Fibroblast of pulmonary artery (primary cell): ENCODE data around the gene CEACAM16.

Source experiments
- DNase-seq: peaks from one replicate; pipeline ENCODE4 v3.0.0-alpha.2; 2010; ENCODE audit warnings: low read depth
- H3K4me3 ChIP-seq: replicated peaks from 2 replicates; pipeline ENCODE4 v1.5.1; 2011; ENCODE audit warnings: low read depth, mild to moderate bottlenecking, control low read depth, low read length, moderate library complexity
- TF ChIP-seq, protein P1 (sequence below): IDR thresholded peaks from 2 replicates; pipeline ENCODE4 v1.5.1; 2011; ENCODE audit warnings: mild to moderate bottlenecking, control low read depth, low read length, inconsistent platforms; ENCODE audit errors: missing control alignments

Gene CEACAM16

GRCh38 chr19:44746616-44746945 lies 47.6 kb downstream of the CEACAM16 start:
- TF ChIP-seq, protein P1, sequence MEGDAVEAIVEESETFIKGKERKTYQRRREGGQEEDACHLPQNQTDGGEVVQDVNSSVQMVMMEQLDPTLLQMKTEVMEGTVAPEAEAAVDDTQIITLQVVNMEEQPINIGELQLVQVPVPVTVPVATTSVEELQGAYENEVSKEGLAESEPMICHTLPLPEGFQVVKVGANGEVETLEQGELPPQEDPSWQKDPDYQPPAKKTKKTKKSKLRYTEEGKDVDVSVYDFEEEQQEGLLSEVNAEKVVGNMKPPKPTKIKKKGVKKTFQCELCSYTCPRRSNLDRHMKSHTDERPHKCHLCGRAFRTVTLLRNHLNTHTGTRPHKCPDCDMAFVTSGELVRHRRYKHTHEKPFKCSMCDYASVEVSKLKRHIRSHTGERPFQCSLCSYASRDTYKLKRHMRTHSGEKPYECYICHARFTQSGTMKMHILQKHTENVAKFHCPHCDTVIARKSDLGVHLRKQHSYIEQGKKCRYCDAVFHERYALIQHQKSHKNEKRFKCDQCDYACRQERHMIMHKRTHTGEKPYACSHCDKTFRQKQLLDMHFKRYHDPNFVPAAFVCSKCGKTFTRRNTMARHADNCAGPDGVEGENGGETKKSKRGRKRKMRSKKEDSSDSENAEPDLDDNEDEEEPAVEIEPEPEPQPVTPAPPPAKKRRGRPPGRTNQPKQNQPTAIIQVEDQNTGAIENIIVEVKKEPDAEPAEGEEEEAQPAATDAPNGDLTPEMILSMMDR = no peak
- no peak for DNase-seq

GRCh38 chr19:44746946-44747738 lies 48.2 kb downstream of the CEACAM16 start:
- H3K4me3 ChIP-seq = peak overlapping the region; percentile 46
- peak; percentile 97 for DNase-seq
- TF ChIP-seq, protein P1 = no peak

More at GRCh38 chr19:44746616-44746945, 47.6 kb downstream of the CEACAM16 start:
- no peak overlapping the region for H3K4me3 ChIP-seq

DNA sequence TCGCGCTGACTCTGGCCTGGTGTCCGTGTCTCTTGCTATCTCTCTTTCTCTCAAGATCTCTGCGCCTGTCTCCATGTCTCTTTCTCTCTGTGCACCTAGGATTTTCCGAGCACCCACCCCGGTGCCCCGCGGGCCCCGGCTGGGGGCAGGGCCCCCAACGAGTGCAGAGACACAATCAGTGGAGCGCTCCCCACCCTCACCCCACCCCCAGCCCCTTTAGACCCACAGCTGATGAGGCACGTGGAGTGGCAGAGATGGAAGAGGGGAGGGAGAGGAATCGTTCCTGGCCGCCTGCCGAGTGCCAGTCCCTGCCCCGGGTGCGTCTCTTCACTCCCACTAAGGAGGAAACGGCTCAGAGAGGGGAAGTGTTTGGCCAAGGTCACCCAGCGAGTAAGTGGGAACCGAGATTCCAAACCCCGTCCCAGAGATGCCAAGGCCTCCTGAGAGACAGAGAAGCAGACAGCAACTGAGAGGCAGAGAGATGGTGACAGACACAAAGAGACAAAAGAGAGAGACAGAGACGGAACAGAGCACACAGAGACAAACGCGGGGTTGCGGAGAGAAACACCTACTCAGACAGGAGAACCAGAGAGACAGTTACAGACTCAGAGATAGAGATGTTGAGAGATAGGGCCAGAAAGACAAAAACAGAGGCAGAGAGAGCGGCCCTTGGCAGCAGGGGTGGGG lies 48.9 kb downstream of the CEACAM16 start:
- TF ChIP-seq, protein P1 = no peak
- H3K4me3 ChIP-seq = peak overlapping the region; percentile 46
- DNase-seq = peak; percentile 86

DNA sequence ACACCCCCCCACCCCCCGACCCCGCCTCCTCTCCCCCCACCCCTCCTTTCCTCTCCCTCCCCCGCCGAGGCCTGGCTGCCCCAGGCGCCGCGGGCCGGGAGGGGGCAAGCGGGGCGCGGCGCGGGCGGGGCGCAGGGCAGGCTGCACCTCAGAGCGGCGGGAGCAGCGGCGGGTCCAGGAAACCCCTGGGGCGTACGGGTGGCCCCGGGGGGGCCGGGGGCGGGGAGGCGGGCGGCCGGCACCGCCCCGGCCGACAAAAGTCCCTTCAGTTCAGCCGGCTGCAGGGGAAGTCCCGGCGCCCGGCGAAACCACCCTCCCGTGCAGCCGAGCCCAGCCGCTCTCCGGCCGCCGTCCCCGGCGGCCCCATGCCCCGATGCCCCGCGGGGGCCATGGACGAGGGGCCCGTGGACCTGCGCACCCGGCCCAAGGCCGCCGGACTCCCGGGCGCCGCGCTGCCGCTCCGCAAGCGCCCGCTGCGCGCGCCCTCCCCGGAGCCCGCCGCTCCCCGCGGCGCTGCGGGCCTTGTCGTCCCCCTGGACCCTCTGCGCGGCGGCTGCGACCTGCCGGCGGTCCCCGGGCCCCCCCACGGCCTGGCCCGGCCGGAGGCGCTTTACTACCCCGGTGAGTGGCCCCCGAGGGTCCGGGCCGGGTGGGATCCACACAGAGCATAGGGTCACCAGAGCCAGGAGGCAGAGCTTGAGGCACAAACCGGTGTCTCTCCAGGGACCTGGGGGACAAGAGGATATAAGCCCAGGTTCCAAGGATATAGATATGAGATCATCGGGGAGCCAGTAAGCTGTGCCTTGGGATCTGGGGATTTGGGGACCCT lies 49.7 kb downstream of the CEACAM16 start, which contains the start of gene BCL3:
TSS of gene BCL3 (plus strand) at position 283 of the 829 bp plus-strand sequence. CDS start at position 366, 83 bp downstream.
- peak within 1 kb of the TSS; percentile 93 for H3K4me3 ChIP-seq
- TF ChIP-seq, protein P1 = no peak
- peak; percentile 80 for DNase-seq

- H3K4me3 ChIP-seq = peak overlapping the region; percentile 93
- TF ChIP-seq, protein P1 = no peak
- DNase-seq = no peak
Observed at GRCh38 chr19:44749292-44749691, 50.3 kb downstream of the CEACAM16 start.

- TF ChIP-seq, protein P1 = no peak
- no peak for DNase-seq
- H3K4me3 ChIP-seq = peak overlapping the region; percentile 93
Observed at GRCh38 chr19:44749994-44750393, 51.0 kb downstream of the CEACAM16 start.
